Pancreas (tissue), 10 donors: ENCODE data around the gene PTPN12. TPM values are rescaled to one million over a fixed set of nuclear protein-coding genes. Genes with fewer than 3 reads are reported as not detected.
A peak's percentile ranks its signal among the peaks of the same experiment; 100 is the strongest.
"Not testable (repeated sequence)": the region's sequence is repeated elsewhere in the genome, so short reads cannot be mapped to it uniquely, and the experiment has no call there.

Experiments used
- ATAC-seq, 4 donors: fragments of 200-7000 bp; cut with Tn5 transposase; one replicate each; pipeline versions ENCODE4 v1.8.0 to v1.9.1; 2020; ENCODE audit warnings: mild to moderate bottlenecking in 4 of 4, moderate library complexity in 4 of 4
- DNase-seq, 6 donors: peaks; one replicate each; pipeline ENCODE4 v3.0.0-alpha.2; 2020
- FAIRE-seq: peaks from 2 replicates; lab custom pipeline; 2012; peaks lifted over from hg19 to GRCh38; lab: Jason Lieb, UNC
- H3K27ac ChIP-seq, 4 donors: fragments of 200-600 bp; sonication (generic); 1 replicate in 3 of 4; 2 replicates in 1 of 4; pipeline versions ENCODE4 v1.5.0 to v1.8.0; 2020
- H3K27me3 ChIP-seq, 4 donors: fragments of 200-600 bp; one replicate each; pipeline ENCODE4 v1.8.0; 2021
- H3K36me3 ChIP-seq, 3 donors: fragments of 200-600 bp; sonication (generic) in 1 of 3; one replicate each; pipeline versions ENCODE4 v1.5.0 to v1.8.0; 2020 to 2021
- H3K4me1 ChIP-seq, 3 donors: fragments of 200-600 bp; one replicate each; pipeline ENCODE4 v1.8.0; 2021
- H3K4me3 ChIP-seq, 4 donors: fragments of 200-600 bp; sonication (generic) in 2 of 4; one replicate each; pipeline versions ENCODE4 v1.5.0 to v1.8.0; 2020 to 2021
- H3K9me3 ChIP-seq, 4 donors: fragments of 200-600 bp; one replicate each; pipeline ENCODE4 v1.8.0; 2021
- WGBS, 2 donors: extraction: QIAGEN DNeasy Blood & Tissue Kit; methylation state at CpG; one replicate each; pipeline ENCODE4 v1.1.7; 2013; 5-methylcytosine and 5-hydroxymethylcytosine counted together
- intact Hi-C, 3 donors: fragments of 100-400 bp; cut with DNase I; formaldehyde crosslinking; loops; one replicate each; pipeline versions ENCODE4 v1.11.1 to v1.14.2; 2022
- polyA plus RNA-seq, 2 donors: library from polyadenylated mRNA; stranded (reverse); fragments of 200-250 nt; gene quantifications; one replicate each; pipeline ENCODE4 v1.2.3, GENCODE V29; 2013
- total RNA-seq, 6 donors: library from RNA; stranded (reverse); fragmentation: NEBNext Ultra II Directional in 4 of 6; extraction: Animal tissue kit (Norgen Biotek cat#: 25700) in 4 of 6; gene quantifications; one replicate each; pipeline versions ENCODE4 v1.2.1 to v1.2.4, GENCODE V29; 2021 to 2023
- TF ChIP-seq, protein P1 (sequence below), 4 donors: fragments of 200-600 bp; sonication (generic) in 3 of 4; IDR thresholded peaks; one replicate each; pipeline versions ENCODE4 v1.5.0 to v1.8.0; 2021; ENCODE audit warnings: antibody characterized with exemption in 4 of 4
- donor health status: healthy with polysubstance abuse.
- donor health status: DM: no; HTN: no; CAD: no; lungs with moderate emphysema.
- donor health status: DM: no; HTN: no; CAD: no.
- donor health status: control.
- donor health status: control.
- donor health status: Bipolar disorder and iron deficiency.
- donor health status: DM: yes; HTN: yes; CAD: no.
- donor health status: DM: no; HTN: no; CAD: no.
- donor health status: DM: no; HTN: no; CAD: no.
- donor health status: DM: yes; HTN: yes; CAD: no.

PTPN12 gene
- total and polyA plus RNA-seq, 8 donors: 12.0 to 42.9 (median 21.1) TPM

DNA sequence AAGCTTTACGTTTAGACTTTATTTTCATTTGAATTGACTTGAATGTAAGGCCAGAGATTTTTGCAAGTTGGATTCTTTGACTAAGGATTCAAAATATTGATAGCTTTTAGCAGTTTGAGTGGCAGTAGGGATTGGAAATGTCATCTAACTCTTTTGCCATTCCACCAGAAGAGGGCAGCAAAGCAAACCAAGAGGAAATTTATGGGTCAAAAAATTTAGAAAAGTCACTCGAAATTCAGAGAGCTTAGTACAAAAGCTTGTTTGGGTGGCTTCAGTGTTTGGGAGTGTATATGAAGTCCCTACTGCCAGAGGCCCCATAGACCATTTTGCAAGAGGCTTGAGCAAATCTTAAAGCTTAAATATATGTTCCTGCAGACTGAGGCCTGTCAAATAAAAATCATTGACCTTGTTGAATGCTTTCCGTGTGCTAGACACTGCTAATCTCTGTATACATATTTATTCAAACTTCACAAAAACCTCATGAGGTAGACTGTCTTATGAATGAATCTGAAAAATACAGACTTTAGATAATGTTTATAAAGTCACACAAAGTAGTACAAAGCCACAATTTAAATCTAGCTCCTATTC is 114.6 kb downstream of the PTPN12 start:
- peaks cover 0 to 4% (median 0%) of the 10 kb centered on the region in 3 donors for H3K36me3 ChIP-seq
- peak in 3 of 4 donors; percentile 45 to 53 (median 50) for ATAC-seq
- H3K4me3 ChIP-seq: no peak overlapping the region
- no peaks in the 10 kb centered on the region for H3K27me3 ChIP-seq
- TF ChIP-seq, protein P1, sequence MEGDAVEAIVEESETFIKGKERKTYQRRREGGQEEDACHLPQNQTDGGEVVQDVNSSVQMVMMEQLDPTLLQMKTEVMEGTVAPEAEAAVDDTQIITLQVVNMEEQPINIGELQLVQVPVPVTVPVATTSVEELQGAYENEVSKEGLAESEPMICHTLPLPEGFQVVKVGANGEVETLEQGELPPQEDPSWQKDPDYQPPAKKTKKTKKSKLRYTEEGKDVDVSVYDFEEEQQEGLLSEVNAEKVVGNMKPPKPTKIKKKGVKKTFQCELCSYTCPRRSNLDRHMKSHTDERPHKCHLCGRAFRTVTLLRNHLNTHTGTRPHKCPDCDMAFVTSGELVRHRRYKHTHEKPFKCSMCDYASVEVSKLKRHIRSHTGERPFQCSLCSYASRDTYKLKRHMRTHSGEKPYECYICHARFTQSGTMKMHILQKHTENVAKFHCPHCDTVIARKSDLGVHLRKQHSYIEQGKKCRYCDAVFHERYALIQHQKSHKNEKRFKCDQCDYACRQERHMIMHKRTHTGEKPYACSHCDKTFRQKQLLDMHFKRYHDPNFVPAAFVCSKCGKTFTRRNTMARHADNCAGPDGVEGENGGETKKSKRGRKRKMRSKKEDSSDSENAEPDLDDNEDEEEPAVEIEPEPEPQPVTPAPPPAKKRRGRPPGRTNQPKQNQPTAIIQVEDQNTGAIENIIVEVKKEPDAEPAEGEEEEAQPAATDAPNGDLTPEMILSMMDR (IDR thresholded peaks at IDR 0.05): peak; percentile 37 to 57 (median 44)
- 12 to 16% methylated on average over 3 of the region's 3 CpGs for WGBS, 2 donors
- H3K4me1 ChIP-seq: peaks cover 14 to 18% (median 15%) of the 10 kb centered on the region in 3 donors
- no peak for DNase-seq
- intact Hi-C loops: loop anchor here in 1 of 3 donors (10.0 kb wide), 1 partner anchor 103 kb away; no protein-coding TSS in a partner anchor
- no peaks in the 10 kb centered on the region for H3K9me3 ChIP-seq
- no peak overlapping the region for H3K27ac ChIP-seq
- FAIRE-seq: peak; percentile 54

DNA sequence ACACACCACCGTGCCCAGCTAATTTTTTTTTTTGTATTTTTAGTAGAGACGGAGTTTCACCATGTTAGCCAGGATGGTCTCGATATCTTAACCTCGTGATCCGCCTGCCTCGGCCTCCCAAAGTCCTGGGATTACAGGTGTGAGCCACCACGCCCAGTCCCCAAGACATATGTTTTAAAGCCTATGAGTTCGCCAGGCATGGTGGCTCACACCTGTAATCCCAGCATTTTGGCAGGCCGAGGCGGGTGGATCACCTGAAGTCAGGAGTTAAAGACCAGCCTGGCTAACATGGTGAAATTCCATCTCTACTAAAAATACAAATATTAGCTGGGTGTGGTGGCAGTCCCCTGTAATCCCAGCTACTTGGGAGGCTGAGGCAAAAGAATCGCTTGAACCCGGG is 115.7 kb downstream of the PTPN12 start:
- H3K27me3 ChIP-seq, H3K9me3 ChIP-seq, H3K4me3 ChIP-seq, DNase-seq, FAIRE-seq, H3K36me3 ChIP-seq, H3K27ac ChIP-seq, ATAC-seq: not testable (repeated sequence)
- 96 to 98% methylated on average over 12 of the region's 12 CpGs for WGBS, 2 donors
- peaks cover 14 to 18% (median 15%) of the 10 kb centered on the region in 3 donors for H3K4me1 ChIP-seq
- intact Hi-C loops: loop anchor here in 1 of 3 donors (10.0 kb wide), 1 partner anchor 102 kb away; no protein-coding TSS in a partner anchor

DNA sequence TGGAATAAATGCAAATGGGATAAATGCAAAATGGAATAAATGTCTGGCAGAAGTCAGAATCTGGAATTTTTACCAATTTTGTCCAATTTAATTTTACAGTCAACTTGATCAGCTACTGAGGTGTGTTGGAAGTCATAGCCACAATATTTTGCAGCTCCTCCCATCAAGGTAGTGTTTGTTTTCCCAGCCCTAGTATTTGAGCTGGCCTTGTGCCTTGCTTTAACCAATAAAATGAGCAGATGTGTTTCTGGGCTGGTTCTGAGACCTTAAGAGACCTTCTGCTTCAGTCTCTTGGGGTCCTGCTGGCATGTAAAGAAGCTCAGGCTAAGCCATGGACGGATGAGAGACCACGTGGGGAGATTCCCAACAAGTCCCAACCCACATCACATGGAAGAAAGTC is 116.5 kb downstream of the PTPN12 start:
- ATAC-seq (peak; percentile 67 to 86 (median 80)), FAIRE-seq (no peak), DNase-seq (peak in 2 of 6 donors; percentile 18 to 30)
- Histone ChIP-seq H3K9me3 (no peaks in the 10 kb centered on the region), H3K4me1 (peaks cover 14 to 18% (median 15%) of the 10 kb centered on the region in 3 donors), H3K27ac (no peak overlapping the region), H3K36me3 (no peaks in the 10 kb centered on the region), H3K27me3 (no peaks in the 10 kb centered on the region), H3K4me3 (no peak overlapping the region)
- TF ChIP-seq, protein P1 (IDR thresholded peaks at IDR 0.05): no peak
- intact Hi-C loops: loop anchor here in 1 of 3 donors (10.0 kb wide), 1 partner anchor 101 kb away; no protein-coding TSS in a partner anchor
- WGBS, 2 donors: 34 to 36% methylated on average over 2 of the region's 2 CpGs

DNA sequence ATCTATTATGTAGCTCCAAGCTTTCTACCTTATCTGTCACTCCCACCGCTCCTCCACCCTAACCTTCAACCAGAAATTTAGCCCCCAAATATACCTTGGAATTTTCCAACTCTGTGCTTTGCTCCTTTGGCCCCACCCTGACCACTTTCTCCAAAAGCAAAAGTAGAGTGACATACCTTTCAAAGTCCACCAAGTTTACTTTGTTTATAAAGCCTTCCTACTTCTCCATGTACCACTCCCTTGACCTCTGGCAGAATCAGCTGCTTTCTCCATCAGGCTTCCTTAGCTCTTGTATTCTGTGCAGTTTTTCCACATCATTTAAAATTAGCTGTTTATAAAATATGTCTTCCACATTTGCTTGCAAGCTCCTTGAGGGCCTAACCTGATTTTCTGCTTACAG is 118.3 kb downstream of the PTPN12 start:
- H3K27me3 ChIP-seq: no peaks in the 10 kb centered on the region
- H3K27ac ChIP-seq: no peak overlapping the region
- H3K4me1 ChIP-seq: peaks cover 7 to 15% (median 10%) of the 10 kb centered on the region in 3 donors
- H3K36me3 ChIP-seq: no peaks in the 10 kb centered on the region
- DNase-seq (no peak), FAIRE-seq (no peak), ATAC-seq (no peak)
- intact Hi-C loops: loop anchor here in 2 of 3 donors (5.0 to 10.0 kb wide), 2 partner anchors 99 to 107 kb away; no protein-coding TSS in a partner anchor
- H3K4me3 ChIP-seq: no peak overlapping the region
- no peaks in the 10 kb centered on the region for H3K9me3 ChIP-seq
- TF ChIP-seq, protein P1 (IDR thresholded peaks at IDR 0.05): no peak
- 48 to 95% methylated on average over 1 of the region's 1 CpG for WGBS, 2 donors

DNA sequence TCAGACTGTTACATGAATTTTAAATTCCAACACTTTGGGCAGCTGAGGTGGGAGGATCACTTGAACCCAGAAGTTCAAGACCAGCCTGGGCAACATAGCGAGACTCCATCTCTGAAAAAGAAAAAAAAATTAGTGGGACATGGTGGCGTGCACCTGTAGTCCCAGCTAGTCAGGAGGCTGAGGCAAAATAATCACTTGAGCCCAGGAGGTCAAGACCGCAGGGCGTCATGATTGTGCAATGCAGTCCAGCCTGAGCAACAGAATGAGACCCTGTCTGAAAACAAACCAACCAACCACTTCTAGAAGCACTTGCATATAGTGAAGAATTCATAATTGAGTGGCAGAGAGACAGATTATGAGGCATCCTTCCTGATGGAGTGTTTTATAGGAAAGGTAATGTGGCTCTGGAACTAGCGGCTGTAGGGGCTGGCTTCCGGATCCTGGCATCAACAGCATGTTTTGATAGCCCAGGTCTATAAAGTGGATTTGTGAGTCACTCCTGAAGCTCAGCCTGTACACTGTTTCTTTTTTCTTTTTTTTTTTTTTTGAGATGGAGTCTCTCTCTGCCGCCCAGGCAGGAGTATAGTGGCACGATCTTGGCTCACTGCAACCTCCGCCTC is 118.9 kb downstream of the PTPN12 start:
- 89 to 96% methylated on average over 9 of the region's 9 CpGs for WGBS, 2 donors
- no peak overlapping the region for H3K27ac ChIP-seq
- no peak for ATAC-seq
- no peaks in the 10 kb centered on the region for H3K27me3 ChIP-seq
- no peak for DNase-seq
- intact Hi-C loops: loop anchor here in 2 of 3 donors (5.0 to 10.0 kb wide), 2 partner anchors 99 to 106 kb away; no protein-coding TSS in a partner anchor
- TF ChIP-seq, protein P1 (IDR thresholded peaks at IDR 0.05): no peak
- H3K36me3 ChIP-seq: no peaks in the 10 kb centered on the region
- FAIRE-seq: no peak
- H3K9me3 ChIP-seq: no peaks in the 10 kb centered on the region
- peaks cover 7 to 15% (median 10%) of the 10 kb centered on the region in 3 donors for H3K4me1 ChIP-seq
- no peak overlapping the region for H3K4me3 ChIP-seq
